ENCODE measurements around the gene WDR90. TPM values are rescaled to one million over a fixed set of nuclear protein-coding genes. Genes with fewer than 3 reads are reported as not detected.

Gene WDR90
- polyA plus RNA-seq, 2 donors: 19.5 to 45.3 TPM

DNA sequence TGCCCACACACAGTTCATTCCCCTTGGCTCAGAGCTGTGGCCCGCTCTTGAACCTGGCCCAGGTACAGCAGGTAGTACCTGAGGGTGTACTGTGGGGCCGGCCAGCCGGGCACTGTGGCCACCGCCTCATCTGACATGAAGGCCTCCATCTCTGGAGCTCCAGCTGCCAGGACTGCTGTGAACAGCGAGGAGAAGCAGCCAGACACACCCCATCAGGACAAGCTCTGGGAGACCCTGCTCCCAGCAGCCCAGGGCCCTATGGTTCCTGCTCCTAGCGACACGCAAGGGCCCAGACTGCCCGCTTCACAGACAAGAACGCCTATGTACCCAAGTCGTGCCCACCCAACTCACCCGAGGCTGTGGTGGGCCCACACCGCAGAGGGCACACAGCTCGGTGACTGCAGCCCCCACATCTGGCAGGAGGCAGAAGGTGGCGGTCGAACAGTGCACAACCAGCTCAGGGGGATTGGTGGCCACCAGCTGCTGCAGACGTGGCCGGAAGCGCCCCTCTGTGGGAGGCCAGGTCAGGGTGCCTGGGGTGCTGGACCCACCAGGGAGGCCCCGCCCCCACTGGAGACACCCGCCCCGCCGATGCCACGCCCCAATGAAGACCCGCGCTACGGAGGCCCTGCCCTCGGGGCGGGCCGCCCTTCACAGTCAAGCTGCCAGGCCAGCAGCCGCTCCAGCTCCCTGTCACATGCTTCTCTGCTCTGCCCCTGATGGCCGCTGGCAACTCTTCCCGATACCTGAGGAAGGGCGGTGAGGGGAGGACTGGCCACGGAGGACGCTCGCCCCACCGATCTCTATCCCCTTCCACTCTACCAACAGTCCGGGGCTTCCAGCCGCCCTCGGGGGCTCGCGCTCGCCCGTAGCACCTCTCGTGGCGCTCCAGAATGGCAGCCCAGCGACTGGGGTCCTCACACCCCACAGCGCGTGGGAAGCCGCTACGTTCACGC is 30.0 kb downstream of the WDR90 start:
- peak overlapping the region; percentile 30 to 82 for H3K4me3 ChIP-seq (ENCODE audit: low read depth in 1 of 2, low read length in 2 of 2)
- no peaks in the 10 kb centered on the region for H3K27me3 ChIP-seq (ENCODE audit: control insufficient read depth in 1 of 2, insufficient read depth in 2 of 2, low read length in 2 of 2)
- 25 to 26% methylated on average over 52 of the region's 52 CpGs for WGBS, 2 donors
- H3K4me1 ChIP-seq (ENCODE audit: control insufficient read depth in 2 of 2, insufficient read depth in 2 of 2, low read length in 1 of 2): peaks cover 19 to 71% of the 10 kb centered on the region in 2 donors
- peak overlapping the region; percentile 75 to 76 for H3K27ac ChIP-seq (ENCODE audit: low read depth in 2 of 2, low read length in 1 of 2)
- peaks cover 0 to 26% of the 10 kb centered on the region in 2 donors for H3K36me3 ChIP-seq (ENCODE audit: control insufficient read depth in 2 of 2, insufficient read depth in 2 of 2, low read length in 1 of 2)
- H3K9me3 ChIP-seq (ENCODE audit: control insufficient read depth in 2 of 2, insufficient read depth in 1 of 2, low read depth in 1 of 2, low read length in 1 of 2): no peaks in the 10 kb centered on the region

DNA sequence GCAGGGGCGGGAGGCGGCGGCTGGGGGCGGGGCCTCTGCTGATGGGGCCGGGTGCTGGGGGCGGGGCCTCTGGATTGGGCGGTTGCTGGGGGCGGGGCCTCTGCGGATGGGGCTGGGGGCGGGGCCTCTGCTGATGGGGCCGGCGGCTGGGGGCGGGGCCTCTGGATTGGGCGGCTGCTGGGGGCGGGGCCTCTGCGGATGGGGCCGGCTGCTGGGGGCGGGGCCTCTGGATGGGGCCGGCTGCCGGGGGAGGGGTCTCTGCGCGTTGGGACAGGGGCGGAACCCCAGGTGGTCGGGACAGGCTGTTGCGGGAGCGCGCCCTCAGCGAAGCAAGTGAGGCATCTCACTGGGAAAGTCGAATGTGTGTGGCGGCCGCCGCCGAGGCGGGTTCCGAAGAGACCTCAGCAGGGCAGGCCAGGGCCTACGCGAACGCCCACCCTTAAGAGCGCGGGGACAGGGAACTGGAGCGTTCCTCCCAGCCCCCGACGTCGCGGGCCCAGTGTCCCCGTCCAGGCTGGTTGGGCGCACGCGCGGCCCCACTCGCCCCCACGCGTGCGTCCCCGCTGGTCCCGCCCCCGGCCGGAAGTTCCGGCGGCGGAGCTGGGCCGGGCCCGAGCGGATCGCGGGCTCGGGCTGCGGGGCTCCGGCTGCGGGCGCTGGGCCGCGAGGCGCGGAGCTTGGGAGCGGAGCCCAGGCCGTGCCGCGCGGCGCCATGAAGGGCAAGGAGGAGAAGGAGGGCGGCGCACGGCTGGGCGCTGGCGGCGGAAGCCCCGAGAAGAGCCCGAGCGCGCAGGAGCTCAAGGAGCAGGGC is 30.9 kb downstream of the WDR90 start, which contains the start of gene STUB1:
STUB1 (plus strand) TSS at position 597 of the 811 bp plus-strand sequence; CDS start at position 713, 116 bp downstream.
- Histone ChIP-seq H3K27ac (ENCODE audit: low read depth in 2 of 2, low read length in 1 of 2) (peak within 1 kb of the TSS; percentile 95 to 96), H3K4me3 (ENCODE audit: low read depth in 1 of 2, low read length in 2 of 2) (peak within 1 kb of the TSS; percentile 82 to 84), H3K36me3 (ENCODE audit: control insufficient read depth in 2 of 2, insufficient read depth in 2 of 2, low read length in 1 of 2) (peaks cover 0 to 25% of the 10 kb centered on the region in 2 donors), H3K27me3 (ENCODE audit: control insufficient read depth in 1 of 2, insufficient read depth in 2 of 2, low read length in 2 of 2) (no peaks in the 10 kb centered on the region), H3K9me3 (ENCODE audit: control insufficient read depth in 2 of 2, insufficient read depth in 1 of 2, low read depth in 1 of 2, low read length in 1 of 2) (no peaks in the 10 kb centered on the region), H3K4me1 (ENCODE audit: control insufficient read depth in 2 of 2, insufficient read depth in 2 of 2, low read length in 1 of 2) (peaks cover 20 to 70% of the 10 kb centered on the region in 2 donors)
- 1% methylated on average over 54 to 91 of the region's 91 CpGs for WGBS, 2 donors

DNA sequence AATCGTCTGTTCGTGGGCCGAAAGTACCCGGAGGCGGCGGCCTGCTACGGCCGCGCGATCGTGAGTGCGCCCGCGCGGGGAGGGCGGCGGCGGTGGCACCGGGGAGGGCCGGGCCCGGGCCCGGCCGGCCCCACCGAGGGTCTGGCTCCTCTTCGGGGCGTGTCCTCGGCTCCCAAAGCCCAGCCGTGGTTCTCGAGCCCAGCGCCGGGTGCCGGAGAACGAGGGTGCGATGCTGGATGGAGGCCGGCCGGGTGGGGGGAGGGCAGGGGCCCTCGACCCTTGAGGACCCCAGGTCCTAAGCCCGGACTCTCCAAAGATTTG is 31.4 kb downstream of the WDR90 start:
- peak overlapping the region; percentile 95 to 96 for H3K27ac ChIP-seq (ENCODE audit: low read depth in 2 of 2, low read length in 1 of 2)
- no peaks in the 10 kb centered on the region for H3K9me3 ChIP-seq (ENCODE audit: control insufficient read depth in 2 of 2, insufficient read depth in 1 of 2, low read depth in 1 of 2, low read length in 1 of 2)
- no peaks in the 10 kb centered on the region for H3K27me3 ChIP-seq (ENCODE audit: control insufficient read depth in 1 of 2, insufficient read depth in 2 of 2, low read length in 2 of 2)
- peaks cover 0 to 30% of the 10 kb centered on the region in 2 donors for H3K36me3 ChIP-seq (ENCODE audit: control insufficient read depth in 2 of 2, insufficient read depth in 2 of 2, low read length in 1 of 2)
- peak overlapping the region; percentile 82 to 84 for H3K4me3 ChIP-seq (ENCODE audit: low read depth in 1 of 2, low read length in 2 of 2)
- H3K4me1 ChIP-seq (ENCODE audit: control insufficient read depth in 2 of 2, insufficient read depth in 2 of 2, low read length in 1 of 2): peaks cover 17 to 72% of the 10 kb centered on the region in 2 donors
- WGBS, 2 donors: 0% methylated on average over 26 to 38 of the region's 38 CpGs

DNA sequence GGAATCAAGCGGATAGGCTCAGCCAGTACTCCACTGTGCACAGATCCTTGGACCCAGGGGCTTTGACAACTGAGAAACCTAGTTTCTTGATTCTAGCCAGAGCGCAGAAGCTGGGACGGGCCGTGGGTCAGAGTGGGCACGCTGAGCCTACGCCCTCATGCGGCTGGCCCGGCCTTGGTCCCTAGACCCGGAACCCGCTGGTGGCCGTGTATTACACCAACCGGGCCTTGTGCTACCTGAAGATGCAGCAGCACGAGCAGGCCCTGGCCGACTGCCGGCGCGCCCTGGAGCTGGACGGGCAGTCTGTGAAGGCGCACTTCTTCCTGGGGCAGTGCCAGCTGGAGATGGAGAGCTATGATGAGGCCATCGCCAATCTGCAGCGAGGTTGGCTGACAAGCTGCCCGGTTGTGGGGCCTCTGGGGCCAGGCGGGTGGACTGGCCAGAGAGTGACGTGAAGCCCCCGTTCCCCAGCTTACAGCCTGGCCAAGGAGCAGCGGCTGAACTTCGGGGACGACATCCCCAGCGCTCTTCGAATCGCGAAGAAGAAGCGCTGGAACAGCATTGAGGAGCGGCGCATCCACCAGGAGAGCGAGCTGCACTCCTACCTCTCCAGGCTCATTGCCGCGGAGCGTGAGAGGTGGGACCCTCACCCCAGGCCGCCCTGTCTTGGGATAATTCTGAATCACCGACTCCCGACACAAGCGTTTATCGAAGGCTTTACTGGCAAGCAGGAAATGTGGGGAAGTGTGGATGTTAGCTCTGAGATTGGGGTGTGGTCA is 32.0 kb downstream of the WDR90 start:
- H3K27me3 ChIP-seq (ENCODE audit: control insufficient read depth in 1 of 2, insufficient read depth in 2 of 2, low read length in 2 of 2): no peaks in the 10 kb centered on the region
- H3K9me3 ChIP-seq (ENCODE audit: control insufficient read depth in 2 of 2, insufficient read depth in 1 of 2, low read depth in 1 of 2, low read length in 1 of 2): no peaks in the 10 kb centered on the region
- H3K4me1 ChIP-seq (ENCODE audit: control insufficient read depth in 2 of 2, insufficient read depth in 2 of 2, low read length in 1 of 2): peaks cover 15 to 73% of the 10 kb centered on the region in 2 donors
- peaks cover 0 to 30% of the 10 kb centered on the region in 2 donors for H3K36me3 ChIP-seq (ENCODE audit: control insufficient read depth in 2 of 2, insufficient read depth in 2 of 2, low read length in 1 of 2)
- 42 to 44% methylated on average over 44 of the region's 44 CpGs for WGBS, 2 donors
- peak overlapping the region; percentile 82 to 84 for H3K4me3 ChIP-seq (ENCODE audit: low read depth in 1 of 2, low read length in 2 of 2)
- peak overlapping the region; percentile 95 to 96 for H3K27ac ChIP-seq (ENCODE audit: low read depth in 2 of 2, low read length in 1 of 2)

DNA sequence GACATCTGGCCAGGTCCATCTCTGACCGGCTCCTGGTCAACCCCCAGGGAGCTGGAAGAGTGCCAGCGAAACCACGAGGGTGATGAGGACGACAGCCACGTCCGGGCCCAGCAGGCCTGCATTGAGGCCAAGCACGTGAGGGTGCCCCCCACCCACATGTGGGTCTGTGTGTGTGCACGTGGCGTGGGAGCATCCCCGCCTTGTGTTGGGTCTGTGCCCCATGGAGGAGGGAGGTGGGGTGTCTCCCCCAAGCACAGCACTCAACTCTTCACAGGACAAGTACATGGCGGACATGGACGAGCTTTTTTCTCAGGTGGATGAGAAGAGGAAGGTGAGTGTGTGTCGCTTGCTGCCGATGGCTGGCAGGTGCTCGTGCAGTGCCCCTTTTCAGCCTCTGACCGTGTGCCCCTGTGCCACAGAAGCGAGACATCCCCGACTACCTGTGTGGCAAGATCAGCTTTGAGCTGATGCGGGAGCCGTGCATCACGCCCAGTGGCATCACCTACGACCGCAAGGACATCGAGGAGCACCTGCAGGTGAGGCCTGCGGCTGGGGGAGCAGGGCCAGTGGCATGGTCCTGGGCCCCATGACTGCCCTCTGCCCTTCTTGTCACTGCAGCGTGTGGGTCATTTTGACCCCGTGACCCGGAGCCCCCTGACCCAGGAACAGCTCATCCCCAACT is 32.7 kb downstream of the WDR90 start:
- Histone ChIP-seq H3K9me3 (ENCODE audit: control insufficient read depth in 2 of 2, insufficient read depth in 1 of 2, low read depth in 1 of 2, low read length in 1 of 2) (no peaks in the 10 kb centered on the region), H3K27ac (ENCODE audit: low read depth in 2 of 2, low read length in 1 of 2) (peak overlapping the region in 1 of 2 donors; percentile 14), H3K4me1 (ENCODE audit: control insufficient read depth in 2 of 2, insufficient read depth in 2 of 2, low read length in 1 of 2) (peaks cover 15 to 68% of the 10 kb centered on the region in 2 donors), H3K4me3 (ENCODE audit: low read depth in 1 of 2, low read length in 2 of 2) (no peak overlapping the region), H3K27me3 (ENCODE audit: control insufficient read depth in 1 of 2, insufficient read depth in 2 of 2, low read length in 2 of 2) (no peaks in the 10 kb centered on the region), H3K36me3 (ENCODE audit: control insufficient read depth in 2 of 2, insufficient read depth in 2 of 2, low read length in 1 of 2) (peaks cover 0 to 36% of the 10 kb centered on the region in 2 donors)
- 71 to 76% methylated on average over 28 of the region's 28 CpGs for WGBS, 2 donors

DNA sequence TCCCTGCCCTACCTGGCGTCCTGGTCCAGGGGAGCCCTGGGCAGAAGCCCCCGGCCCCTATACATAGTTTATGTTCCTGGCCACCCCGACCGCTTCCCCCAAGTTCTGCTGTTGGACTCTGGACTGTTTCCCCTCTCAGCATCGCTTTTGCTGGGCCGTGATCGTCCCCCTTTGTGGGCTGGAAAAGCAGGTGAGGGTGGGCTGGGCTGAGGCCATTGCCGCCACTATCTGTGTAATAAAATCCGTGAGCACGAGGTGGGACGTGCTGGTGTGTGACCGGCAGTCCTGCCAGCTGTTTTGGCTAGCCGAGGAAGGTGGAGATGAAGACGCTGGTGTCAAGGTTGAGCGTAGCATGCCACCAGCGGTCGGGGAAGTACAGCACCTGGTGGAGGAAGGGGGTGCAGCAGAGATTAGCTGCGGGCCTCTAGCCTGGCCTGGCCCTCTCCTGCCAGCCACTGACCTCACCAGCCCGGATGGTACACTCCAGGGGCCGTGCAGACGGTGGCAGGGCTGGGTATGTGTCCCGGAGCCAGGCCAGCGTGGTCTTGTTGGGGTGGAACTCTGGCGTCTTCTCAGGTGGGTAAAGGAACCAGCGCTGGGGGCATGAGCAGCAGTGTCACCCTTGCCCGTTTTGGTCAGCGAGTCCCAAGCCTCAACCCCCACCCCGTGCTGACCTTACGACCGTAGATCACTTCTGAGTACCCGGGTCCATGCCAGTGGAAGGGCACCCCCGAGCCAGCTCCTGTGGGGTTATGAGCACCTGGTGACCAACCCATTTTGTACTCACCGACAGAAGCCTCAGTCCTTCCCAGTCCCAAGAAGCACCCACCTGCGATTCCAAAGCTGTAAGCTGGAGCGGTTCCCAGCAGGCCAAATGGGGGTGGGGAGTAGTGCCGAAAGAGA is 33.6 kb downstream of the WDR90 start:
- Histone ChIP-seq H3K9me3 (ENCODE audit: control insufficient read depth in 2 of 2, insufficient read depth in 1 of 2, low read depth in 1 of 2, low read length in 1 of 2) (no peaks in the 10 kb centered on the region), H3K27ac (ENCODE audit: low read depth in 2 of 2, low read length in 1 of 2) (peak overlapping the region; percentile 79 to 94), H3K36me3 (ENCODE audit: control insufficient read depth in 2 of 2, insufficient read depth in 2 of 2, low read length in 1 of 2) (peaks cover 3 to 41% of the 10 kb centered on the region in 2 donors), H3K4me3 (ENCODE audit: low read depth in 1 of 2, low read length in 2 of 2) (peak overlapping the region; percentile 55 to 70), H3K27me3 (ENCODE audit: control insufficient read depth in 1 of 2, insufficient read depth in 2 of 2, low read length in 2 of 2) (no peaks in the 10 kb centered on the region), H3K4me1 (ENCODE audit: control insufficient read depth in 2 of 2, insufficient read depth in 2 of 2, low read length in 1 of 2) (peaks cover 15 to 62% of the 10 kb centered on the region in 2 donors)
- 70 to 74% methylated on average over 36 of the region's 36 CpGs for WGBS, 2 donors

DNA sequence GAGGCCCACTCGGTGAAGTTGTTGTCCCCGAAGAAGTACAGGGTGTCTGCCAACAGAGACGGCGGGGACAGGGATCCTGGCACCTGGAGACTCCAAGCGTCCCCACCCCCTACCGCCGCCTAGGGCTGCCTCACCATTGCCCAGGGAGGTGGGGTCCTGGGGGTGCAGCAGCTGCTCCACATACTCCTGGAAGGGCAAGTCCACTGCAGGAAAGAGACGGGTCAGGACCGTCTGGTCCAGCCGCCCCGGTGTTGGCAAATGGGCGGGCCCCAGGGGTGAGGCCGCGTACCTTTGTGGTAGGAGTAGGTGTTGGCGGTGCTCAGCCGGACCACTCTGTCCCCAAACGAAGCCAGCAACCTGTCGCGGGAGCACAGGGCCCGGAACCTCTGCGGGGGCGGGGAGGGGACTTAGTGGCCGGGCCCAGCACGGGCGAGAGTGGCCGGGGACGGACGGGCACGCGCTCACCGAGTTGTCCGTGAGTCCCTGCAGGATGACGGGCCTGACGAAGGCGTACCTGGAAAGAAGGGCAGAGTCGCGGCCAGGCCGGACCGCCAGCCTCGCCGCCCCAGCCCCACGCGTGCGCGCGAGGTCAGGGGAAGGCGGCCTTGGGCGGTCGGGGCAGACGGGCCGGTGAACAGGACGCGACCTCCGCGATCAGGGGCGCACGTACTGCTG is 34.4 kb downstream of the WDR90 start:
- no peaks in the 10 kb centered on the region for H3K9me3 ChIP-seq (ENCODE audit: control insufficient read depth in 2 of 2, insufficient read depth in 1 of 2, low read depth in 1 of 2, low read length in 1 of 2)
- peak overlapping the region; percentile 79 to 94 for H3K27ac ChIP-seq (ENCODE audit: low read depth in 2 of 2, low read length in 1 of 2)
- peak overlapping the region; percentile 55 to 70 for H3K4me3 ChIP-seq (ENCODE audit: low read depth in 1 of 2, low read length in 2 of 2)
- H3K36me3 ChIP-seq (ENCODE audit: control insufficient read depth in 2 of 2, insufficient read depth in 2 of 2, low read length in 1 of 2): peaks cover 4 to 41% of the 10 kb centered on the region in 2 donors
- no peaks in the 10 kb centered on the region for H3K27me3 ChIP-seq (ENCODE audit: control insufficient read depth in 1 of 2, insufficient read depth in 2 of 2, low read length in 2 of 2)
- 12 to 20% methylated on average over 32 to 57 of the region's 57 CpGs for WGBS, 2 donors
- peaks cover 15 to 56% of the 10 kb centered on the region in 2 donors for H3K4me1 ChIP-seq (ENCODE audit: control insufficient read depth in 2 of 2, insufficient read depth in 2 of 2, low read length in 1 of 2)
